Neural crest cell (in vitro differentiated cells): ENCODE results near the gene ASRGL1. TPM values are rescaled to one million over a fixed set of nuclear protein-coding genes. Genes with fewer than 3 reads are reported as not detected.

Experiments
- DNase-seq: peaks from one replicate; pipeline ENCODE4 v3.0.0; 2021; ENCODE audit warnings: low read depth, mixed read lengths, low spot score
- H3K27ac Mint-ChIP-seq: one replicate; pipeline ENCODE4 v1.8.0; 2021; ENCODE audit warnings: mild to moderate bottlenecking, mixed read lengths; ENCODE audit not compliant: unreplicated experiment
- H3K27me3 Mint-ChIP-seq: 2 replicates; pipeline ENCODE4 v1.8.0; 2021; ENCODE audit warnings: low read depth, mild to moderate bottlenecking, mixed read lengths
- H3K36me3 Mint-ChIP-seq: 2 replicates; pipeline ENCODE4 v1.8.0; 2021; ENCODE audit warnings: low read depth, mild to moderate bottlenecking, mixed read lengths
- H3K4me1 Mint-ChIP-seq: 2 replicates; pipeline ENCODE4 v1.8.0; 2021; ENCODE audit warnings: mixed read lengths
- H3K4me3 Mint-ChIP-seq: one replicate; pipeline ENCODE4 v1.8.0; 2021; ENCODE audit warnings: mild to moderate bottlenecking, mixed read lengths
- H3K9me3 Mint-ChIP-seq: 2 replicates; pipeline ENCODE4 v1.8.0; 2021; ENCODE audit warnings: mixed read lengths
- total RNA-seq: library from RNA; stranded (reverse); gene quantifications from 2 replicates; pipeline ENCODE4 v1.2.1, GENCODE V29; 2021
- TF ChIP-seq, protein P1 (sequence below): fragments of 200-600 bp; sonication (generic); conservative IDR thresholded peaks from 2 replicates; pipeline ENCODE4 v1.5.0; 2021; ENCODE audit warnings: antibody characterized with exemption, mild to moderate bottlenecking

The ASRGL1 gene
- total RNA-seq, 1 donor from 2014 or later, result 57.5 TPM

DNA sequence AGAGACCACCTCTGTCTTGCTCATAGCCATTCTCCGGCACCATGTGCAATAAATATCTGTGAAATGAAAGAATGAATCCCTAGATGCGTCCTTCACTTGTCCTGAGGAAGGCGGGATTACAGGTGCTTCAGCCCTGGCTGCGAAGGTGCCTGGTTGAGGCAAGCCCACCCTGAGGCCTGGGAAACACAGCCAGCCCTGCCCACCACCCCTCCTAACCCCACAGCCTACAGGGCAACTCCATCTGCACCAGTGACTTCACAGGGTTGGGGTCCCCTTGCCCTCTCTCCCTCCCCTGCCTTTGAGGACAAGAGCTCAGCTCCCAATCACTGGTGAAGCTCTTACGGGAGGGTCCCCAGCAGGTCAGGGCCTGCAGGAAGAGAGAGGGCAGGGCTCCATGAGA is 64.1 kb downstream of the ASRGL1 start:
- H3K4me3 Mint-ChIP-seq, result no peak overlapping the region
- DNase-seq, result no peak
- H3K4me1 Mint-ChIP-seq, result peaks cover 12% of the 10 kb centered on the region
- H3K36me3 Mint-ChIP-seq, result no peaks in the 10 kb centered on the region
- H3K9me3 Mint-ChIP-seq, result no peaks in the 10 kb centered on the region
- no peak overlapping the region for H3K27ac Mint-ChIP-seq
- TF ChIP-seq, protein P1, sequence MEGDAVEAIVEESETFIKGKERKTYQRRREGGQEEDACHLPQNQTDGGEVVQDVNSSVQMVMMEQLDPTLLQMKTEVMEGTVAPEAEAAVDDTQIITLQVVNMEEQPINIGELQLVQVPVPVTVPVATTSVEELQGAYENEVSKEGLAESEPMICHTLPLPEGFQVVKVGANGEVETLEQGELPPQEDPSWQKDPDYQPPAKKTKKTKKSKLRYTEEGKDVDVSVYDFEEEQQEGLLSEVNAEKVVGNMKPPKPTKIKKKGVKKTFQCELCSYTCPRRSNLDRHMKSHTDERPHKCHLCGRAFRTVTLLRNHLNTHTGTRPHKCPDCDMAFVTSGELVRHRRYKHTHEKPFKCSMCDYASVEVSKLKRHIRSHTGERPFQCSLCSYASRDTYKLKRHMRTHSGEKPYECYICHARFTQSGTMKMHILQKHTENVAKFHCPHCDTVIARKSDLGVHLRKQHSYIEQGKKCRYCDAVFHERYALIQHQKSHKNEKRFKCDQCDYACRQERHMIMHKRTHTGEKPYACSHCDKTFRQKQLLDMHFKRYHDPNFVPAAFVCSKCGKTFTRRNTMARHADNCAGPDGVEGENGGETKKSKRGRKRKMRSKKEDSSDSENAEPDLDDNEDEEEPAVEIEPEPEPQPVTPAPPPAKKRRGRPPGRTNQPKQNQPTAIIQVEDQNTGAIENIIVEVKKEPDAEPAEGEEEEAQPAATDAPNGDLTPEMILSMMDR, result no peak
- no peaks in the 10 kb centered on the region for H3K27me3 Mint-ChIP-seq

DNA sequence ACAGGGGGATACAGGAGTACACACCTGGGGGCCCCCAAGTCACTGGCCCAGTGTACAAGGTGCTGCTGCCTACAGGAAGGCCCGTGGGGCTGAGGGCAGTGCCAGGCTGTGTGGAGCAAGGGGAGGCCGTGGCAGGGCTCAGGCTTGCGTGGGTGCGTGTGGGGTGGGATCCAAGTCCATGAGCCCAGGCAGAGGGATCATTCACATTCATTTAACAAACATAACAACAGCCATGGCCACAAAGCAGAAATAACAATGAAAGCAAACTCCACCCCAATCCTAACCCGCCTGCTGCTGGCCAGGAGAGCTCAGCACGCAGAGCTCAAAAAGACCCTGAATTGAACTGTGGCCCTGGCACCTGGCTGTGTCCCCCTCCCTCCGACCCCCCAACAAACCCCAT is 64.6 kb downstream of the ASRGL1 start:
- Mint-ChIP-seq H3K36me3 (no peaks in the 10 kb centered on the region), H3K27ac (no peak overlapping the region), H3K4me1 (peaks cover 12% of the 10 kb centered on the region), H3K27me3 (no peaks in the 10 kb centered on the region), H3K4me3 (no peak overlapping the region), H3K9me3 (no peaks in the 10 kb centered on the region)
- TF ChIP-seq, protein P1, result no peak
- DNase-seq, result no peak

DNA sequence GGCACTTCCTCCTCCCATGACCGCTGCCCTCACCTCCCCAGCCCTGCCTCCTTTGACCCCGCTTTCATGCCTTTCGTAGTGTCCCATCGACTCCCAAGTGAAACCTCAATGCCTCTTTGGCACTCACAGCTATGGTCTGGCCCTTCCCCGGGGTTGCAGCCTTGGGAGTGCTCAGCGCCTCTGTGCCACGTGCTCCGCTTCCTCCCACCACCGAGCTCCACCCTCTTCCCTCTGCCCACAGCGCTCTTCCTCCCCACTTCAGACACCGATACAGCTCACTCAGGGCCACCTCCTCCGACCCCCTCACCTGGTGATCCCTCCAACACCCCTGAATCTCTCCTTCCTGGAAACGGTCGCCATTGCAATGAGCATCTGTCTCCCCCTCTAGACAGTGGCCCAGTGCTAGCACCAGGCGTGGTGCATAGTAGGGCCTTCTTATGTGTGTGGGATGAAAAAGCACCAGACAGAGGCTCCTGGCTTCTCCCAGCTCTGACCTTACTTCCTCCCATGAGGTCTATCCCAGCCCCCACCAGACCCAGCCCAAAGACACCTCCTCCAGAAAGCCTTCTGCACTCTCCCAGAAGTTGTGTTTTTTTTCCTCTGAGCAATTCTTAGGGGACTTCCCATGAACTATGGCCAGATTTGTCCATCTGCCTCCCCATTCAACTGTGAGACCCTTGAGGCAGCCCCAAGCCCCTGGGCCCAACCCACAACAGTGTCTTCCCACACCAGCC is 65.1 kb downstream of the ASRGL1 start:
- DNase-seq, result no peak
- Mint-ChIP-seq H3K27me3 (no peaks in the 10 kb centered on the region), H3K36me3 (no peaks in the 10 kb centered on the region), H3K27ac (no peak overlapping the region), H3K4me1 (peaks cover 12% of the 10 kb centered on the region), H3K4me3 (no peak overlapping the region), H3K9me3 (no peaks in the 10 kb centered on the region)
- TF ChIP-seq, protein P1, result no peak

DNA sequence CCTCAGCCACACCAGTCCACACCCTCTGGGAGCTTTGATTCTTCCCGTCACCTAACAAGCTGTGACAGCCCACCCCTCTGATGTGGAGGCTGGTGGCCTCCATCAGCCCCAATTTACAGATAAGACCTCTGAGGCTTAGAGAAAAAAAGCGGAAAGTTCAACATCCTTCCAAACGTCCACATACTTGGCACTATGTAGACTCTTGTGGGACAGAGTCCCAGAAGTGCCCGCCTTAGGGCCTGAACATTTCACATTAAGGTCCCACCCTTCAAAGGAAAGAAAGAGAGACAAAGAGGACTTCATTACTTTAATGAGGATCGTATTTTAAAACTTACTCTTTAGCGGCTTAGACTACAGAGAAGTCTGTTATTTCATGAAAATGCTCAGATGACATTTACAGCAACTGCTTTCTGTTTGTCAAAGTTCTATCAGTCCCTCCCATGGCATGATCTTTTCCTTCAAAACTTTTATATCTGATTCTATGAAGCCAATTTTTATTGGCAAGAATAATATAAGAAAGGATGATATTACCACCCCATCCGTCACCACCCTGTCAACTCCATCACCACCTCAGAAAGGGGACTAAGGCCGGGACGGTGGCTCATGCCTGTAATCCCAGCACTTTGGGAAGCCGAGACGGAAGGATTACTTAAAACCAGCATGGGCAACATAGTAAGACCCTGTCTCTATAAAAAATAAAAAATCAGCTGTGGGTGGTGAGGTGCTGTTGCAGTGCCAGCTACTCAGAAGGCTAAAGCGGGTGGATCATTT is 65.9 kb downstream of the ASRGL1 start:
- H3K27ac Mint-ChIP-seq, result no peak overlapping the region
- no peak overlapping the region for H3K4me3 Mint-ChIP-seq
- H3K4me1 Mint-ChIP-seq, result peaks cover 12% of the 10 kb centered on the region
- no peaks in the 10 kb centered on the region for H3K36me3 Mint-ChIP-seq
- TF ChIP-seq, protein P1, result no peak
- DNase-seq, result no peak
- H3K27me3 Mint-ChIP-seq, result no peaks in the 10 kb centered on the region
- H3K9me3 Mint-ChIP-seq, result no peaks in the 10 kb centered on the region

DNA sequence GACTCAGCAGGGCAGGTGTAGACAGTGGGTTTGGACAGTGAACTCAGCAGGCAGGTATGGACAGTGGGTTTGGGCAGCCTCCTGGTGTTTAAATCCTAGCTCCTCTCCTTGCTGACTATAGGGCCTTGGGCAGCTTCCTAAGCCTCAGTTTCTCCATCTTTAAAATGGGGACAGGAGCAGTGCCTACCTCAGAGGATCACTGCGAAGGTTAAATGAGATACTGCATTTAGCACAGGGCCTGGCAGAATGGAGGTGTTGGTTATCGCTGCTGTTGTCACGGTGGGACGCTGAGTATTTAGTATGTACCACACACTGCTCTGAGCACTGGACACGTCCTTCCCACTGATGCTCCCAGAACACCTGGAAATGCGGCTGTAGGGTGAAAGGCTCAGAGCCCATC is 67.2 kb downstream of the ASRGL1 start:
- Mint-ChIP-seq H3K4me1 (no peaks in the 10 kb centered on the region), H3K4me3 (no peak overlapping the region), H3K9me3 (no peaks in the 10 kb centered on the region), H3K27me3 (no peaks in the 10 kb centered on the region), H3K36me3 (no peaks in the 10 kb centered on the region), H3K27ac (no peak overlapping the region)
- no peak for DNase-seq
- TF ChIP-seq, protein P1, result no peak
